Endothelial cell of umbilical vein (primary cell): ENCODE results near the gene WDR76. TPM values are rescaled to one million over a fixed set of nuclear protein-coding genes. Genes with fewer than 3 reads are reported as not detected.

ENCODE experiments used
- BruUV-seq: library from RNA; stranded (reverse); fragments of 400-500 nt; replicated peaks from 2 replicates; lab custom pipeline; 2021; lab: Mats Ljungman, UMichigan
- CTCF ChIA-PET: fragments of 300-600, 350-600 bp; sonication (Branson Sonifier 250); formaldehyde crosslinking; loops from one replicate; lab custom pipeline; 2021; ENCODE audit warnings: antibody characterized with exemption, inconsistent platforms; lab: Charles Lee
- POLR2A ChIA-PET: fragments of 300-600, 350-600 bp; sonication (Branson Sonifier 250); formaldehyde crosslinking; loops from one replicate; lab custom pipeline; 2021; ENCODE audit warnings: antibody characterized with exemption, inconsistent platforms; lab: Charles Lee
- DNase-seq: peaks from one replicate; pipeline ENCODE4 v3.0.0-alpha.2; 2011; ENCODE audit warnings: low read depth, low spot score
- FAIRE-seq: peaks from 2 replicates; lab custom pipeline; 2011; peaks lifted over from hg19 to GRCh38; lab: Jason Lieb, UNC
- H2AFZ ChIP-seq: 2 replicates; pipeline ENCODE4 v1.6.0; 2012; ENCODE audit warnings: low read depth, low read length, control low read depth, inconsistent platforms
- H3K27ac ChIP-seq: 2 replicates; pipeline ENCODE4 v1.5.1; 2011; ENCODE audit warnings: low read depth, mild to moderate bottlenecking, control low read depth, low read length, moderate library complexity; ENCODE audit not compliant: insufficient read depth
- H3K27me3 ChIP-seq, 2 experiments: 2 replicates each; pipeline versions ENCODE4 v1.6.0 to v1.6.1; 2011; ENCODE audit warnings: low read length in 2 of 2, mixed read lengths in 1 of 2; ENCODE audit not compliant: control insufficient read depth in 2 of 2, insufficient read depth in 2 of 2
- H3K36me3 ChIP-seq, 2 experiments: 2 replicates in 1 of 2; 3 replicates in 1 of 2; pipeline ENCODE4 v1.5.1; 2011; ENCODE audit warnings: low read length in 2 of 2, mild to moderate bottlenecking in 1 of 2, moderate library complexity in 1 of 2; ENCODE audit not compliant: control insufficient read depth in 2 of 2, insufficient read depth in 2 of 2; ENCODE audit errors: extremely low read depth in 1 of 2
- H3K4me1 ChIP-seq: 3 replicates; pipeline ENCODE4 v1.5.1; 2011; ENCODE audit warnings: mild to moderate bottlenecking, low read length; ENCODE audit not compliant: control insufficient read depth, insufficient read depth; ENCODE audit errors: extremely low read depth
- H3K4me2 ChIP-seq: 2 replicates; pipeline ENCODE4 v1.6.1; 2011; ENCODE audit warnings: low read length, control low read depth, mixed read lengths; ENCODE audit not compliant: insufficient read depth
- H3K4me3 ChIP-seq, 3 experiments: fragments of 200-600 bp in 1 of 3; sonication (generic), shearing (Covaris generic) in 1 of 3; replicated peaks in 1 of 3; 2 replicates each; pipeline ENCODE4 v1.5.1; 2011 to 2016; ENCODE audit warnings: control low read depth in 3 of 3, low read length in 3 of 3, mild to moderate bottlenecking in 2 of 3, inconsistent platforms in 1 of 3, low read depth in 1 of 3, moderate library complexity in 1 of 3; ENCODE audit not compliant: insufficient read depth in 1 of 3
- H3K79me2 ChIP-seq: 2 replicates; pipeline ENCODE4 v1.6.0; 2012; ENCODE audit warnings: low read length, inconsistent platforms; ENCODE audit not compliant: control insufficient read depth, insufficient read depth
- H3K9ac ChIP-seq: replicated peaks from 2 replicates; pipeline ENCODE3; 2011; ENCODE audit warnings: low read length, control low read depth; ENCODE audit not compliant: insufficient read depth; ENCODE audit errors: extremely low read depth
- H3K9me1 ChIP-seq: replicated peaks from 3 replicates; pipeline ENCODE4 v1.6.0; 2011; ENCODE audit warnings: mild to moderate bottlenecking, low read length; ENCODE audit not compliant: control insufficient read depth, insufficient read depth; ENCODE audit errors: extremely low read depth
- H3K9me3 ChIP-seq: replicated peaks from 2 replicates; pipeline ENCODE4 v1.5.1; 2012; ENCODE audit warnings: low read length, inconsistent platforms; ENCODE audit not compliant: control insufficient read depth, insufficient read depth
- H4K20me1 ChIP-seq: replicated peaks from 2 replicates; pipeline ENCODE3; 2011; ENCODE audit warnings: mild to moderate bottlenecking, low read length; ENCODE audit not compliant: control insufficient read depth, insufficient read depth; ENCODE audit errors: extremely low read depth
- CTCF ChIP-seq, 2 donors: IDR thresholded peaks; 1 replicate in 1 of 2; 2 replicates in 1 of 2; pipeline ENCODE4 v1.5.1; 2011; ENCODE audit warnings: low read length in 2 of 2, mild to moderate bottlenecking in 2 of 2, moderate library complexity in 2 of 2, control low read depth in 1 of 2, inconsistent platforms in 1 of 2, low read depth in 1 of 2; ENCODE audit not compliant: insufficient read depth in 1 of 2; ENCODE audit errors: extremely low read depth in 1 of 2
- EZH2 ChIP-seq: IDR thresholded peaks from 2 replicates; pipeline ENCODE4 v1.6.1; 2012; ENCODE audit warnings: borderline replicate concordance, low read depth, mild to moderate bottlenecking, moderate library complexity, low read length, inconsistent platforms; ENCODE audit not compliant: severe bottlenecking
- FOS ChIP-seq: IDR thresholded peaks from 2 replicates; pipeline ENCODE4 v1.6.1; 2011; ENCODE audit warnings: mild to moderate bottlenecking, low read length, moderate library complexity, borderline replicate concordance; ENCODE audit not compliant: insufficient read depth
- GATA2 ChIP-seq: IDR thresholded peaks from 2 replicates; pipeline ENCODE4 v1.7.0; 2011; ENCODE audit warnings: low read depth, mild to moderate bottlenecking, moderate library complexity, mixed read lengths, low read length; ENCODE audit not compliant: insufficient read length, insufficient read depth
- JUN ChIP-seq: IDR thresholded peaks from 2 replicates; pipeline ENCODE4 v1.6.1; 2011; ENCODE audit warnings: borderline replicate concordance, low read depth; ENCODE audit not compliant: insufficient read length, insufficient read depth
- MYC ChIP-seq: IDR thresholded peaks from one replicate; pipeline ENCODE4 v1.6.1; 2011; ENCODE audit warnings: mild to moderate bottlenecking, low read depth, low read length
- POLR2A ChIP-seq: IDR thresholded peaks from 2 replicates; pipeline ENCODE4 v1.6.1; 2012; ENCODE audit warnings: low read depth, mild to moderate bottlenecking, control low read depth, low read length
- POLR2AphosphoS5 ChIP-seq: IDR thresholded peaks from 2 replicates; pipeline ENCODE4 v1.6.1; 2012; ENCODE audit warnings: low read depth, mild to moderate bottlenecking, control low read depth, low read length, moderate library complexity; ENCODE audit not compliant: insufficient read depth
- dilution Hi-C: fragments of 300-500 bp; cut with MboI; formaldehyde crosslinking; loops from one replicate; pipeline ENCODE4 v1.15.0; 2019; ENCODE audit warnings: low sequenced_read_pairs; ENCODE audit not compliant: extremely low pct_ligation_motif_present
- intact Hi-C: fragments of 100-400 bp; cut with micrococcal nuclease; formaldehyde crosslinking; loops from one replicate; pipeline ENCODE4 v1.10.0; 2022
- microRNA counts: library from miRNA; unstranded; fragments of <30 nt; microRNA quantifications from one replicate; lab custom pipeline; 2016
- microRNA-seq: library from miRNA; unstranded; fragments of <30 nt; microRNA quantifications from one replicate; pipeline ENCODE4 v1.2.0, GENCODE V29; 2021; ENCODE audit warnings: borderline number of aligned reads, borderline replicate concordance
- polyA plus RNA-seq, 4 experiments: library from polyadenylated mRNA; depleted of rRNA in 3 of 4; stranded (reverse) in 3 of 4; unstranded in 1 of 4; fragments of >200 nt; gene quantifications; 2 replicates each; pipeline versions ENCODE4 v1.2.1 to v1.2.3, GENCODE V29; 2011 to 2012; ENCODE audit warnings: missing spikeins in 1 of 4
- small RNA-seq: library from RNA; depleted of rRNA; stranded (forward); fragments of <200 nt; gene quantifications from one replicate; pipeline ENCODE3, GENCODE V24; 2012; ENCODE audit warnings: low replicate concordance, low read depth; ENCODE audit not compliant: insufficient read depth, insufficient read length
- total RNA-seq: library from RNA; stranded (reverse); gene quantifications from 2 replicates; pipeline ENCODE4 v1.2.3, GENCODE V29; 2021
- TF ChIP-seq, protein P1 (sequence below): IDR thresholded peaks from 2 replicates; pipeline ENCODE4 v1.6.1; 2011; ENCODE audit not compliant: insufficient read depth, insufficient read length

Gene WDR76
- total and polyA plus RNA-seq, 2 donors (not counting 3 experiments of a cell fraction or from before 2014, with no cell fraction given) = 3.1 to 25.2 TPM

DNA sequence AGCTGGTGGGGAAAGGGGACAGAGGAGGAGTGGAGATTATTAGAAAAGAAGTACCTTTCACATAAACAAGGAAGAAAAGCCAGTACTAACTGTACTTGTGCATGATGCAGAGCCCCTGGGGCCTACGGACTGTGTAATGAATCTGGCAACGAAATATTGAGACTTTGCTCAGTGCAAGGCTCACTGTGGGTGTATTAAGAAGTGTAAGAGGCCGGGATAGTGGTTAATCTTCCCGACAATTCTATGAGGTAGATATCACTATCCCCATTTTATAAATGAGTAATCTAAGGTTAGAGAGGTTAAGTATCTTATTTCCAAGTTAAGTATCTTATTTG is 89.5 kb downstream of the WDR76 start:
- no peaks in the 10 kb centered on the region for H3K9me3 ChIP-seq
- FAIRE-seq (no peak), DNase-seq (no peak)
- no peaks in the 10 kb centered on the region for H3K27me3 ChIP-seq
- no peaks in the 10 kb centered on the region for H3K79me2 ChIP-seq
- intact Hi-C loops (loop anchor here (10.0 kb wide), 1 partner anchor 279 kb away; the partner anchor contains the start of gene FRMD5), dilution Hi-C loops (no loop called here)
- no peaks in the 10 kb centered on the region for H4K20me1 ChIP-seq
- no peak overlapping the region for H3K4me3 ChIP-seq
- no peak overlapping the region for H3K27ac ChIP-seq
- H3K9me1 ChIP-seq = no peaks in the 10 kb centered on the region
- H3K4me2 ChIP-seq = no peak overlapping the region
- H2AFZ ChIP-seq = no peak overlapping the region
- H3K36me3 ChIP-seq = peaks cover 0 to 5% of the 10 kb centered on the region in 2 experiments
- TF ChIP-seq, protein P1, sequence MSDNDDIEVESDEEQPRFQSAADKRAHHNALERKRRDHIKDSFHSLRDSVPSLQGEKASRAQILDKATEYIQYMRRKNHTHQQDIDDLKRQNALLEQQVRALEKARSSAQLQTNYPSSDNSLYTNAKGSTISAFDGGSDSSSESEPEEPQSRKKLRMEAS = no peak
- TF ChIP-seq MYC (no peak), POLR2A (no peak), FOS (no peak), GATA2 (no peak), JUN (no peak), CTCF (IDR thresholded peaks at IDR 0.05; ENCODE audit: extremely low read depth in 1 of 2, insufficient read depth in 1 of 2, low read depth in 1 of 2, low read length in 2 of 2) (no peak), POLR2AphosphoS5 (no peak), EZH2 (no peak)
- ChIA-PET POLR2A (interaction anchor here (0.6 kb wide), 1 partner anchor 19 kb away, joined by 4 read pairs; no protein-coding TSS in a partner anchor), CTCF (interaction anchor here (1.4 to 2.4 kb wide), 4 partner anchors 12 to 150 kb away, joined by 3 to 9 read pairs (median 4); no protein-coding TSS in a partner anchor)
- no peak overlapping the region for H3K9ac ChIP-seq
- BruUV-seq = no TSS peak
- H3K4me1 ChIP-seq = peaks cover 30% of the 10 kb centered on the region

MicroRNA genes within 50 kb of the gene (microRNA counts, 767-probe panel; counts per million panel counts)
- 723 counts per million, percentile 96 among the panel's probes with 10 or more counts for microRNA hsa-miR-1282 (lab: Ali Mortazavi, UCI)

Small RNA genes lying within 50 kb of the gene (microRNA-seq; reads per million reads assigned to microRNA genes)
- gene MIR1282 = not detected

Small RNA genes lying within 50 kb of the gene (small RNA-seq; reads per million reads assigned to genes)
- gene MIR1282 (not detected), gene RF00019 (not detected)

Other genes with a start within 250 kb of the WDR76 start
- gene PPIP5K1, start 236.8 kb upstream of the WDR76 start, total RNA-seq = 35.3 and 43.4 TPM in 2 replicates
- 22.2 and 28.7 TPM in 2 replicates for gene PPIP5K1, start 236.8 kb upstream of the WDR76 start, polyA plus RNA-seq
- gene CKMT1B, start 233.0 kb upstream of the WDR76 start, total RNA-seq = not detected in 2 replicates
- gene CKMT1B, start 233.0 kb upstream of the WDR76 start, polyA plus RNA-seq = not detected in 2 replicates
- gene STRC, start 208.2 kb upstream of the WDR76 start, total RNA-seq = 0.14 TPM in 1 of 2 replicates, not detected in the other
- gene STRC, start 208.2 kb upstream of the WDR76 start, polyA plus RNA-seq = 0.10 and 0.25 TPM in 2 replicates
- gene CATSPER2, start 178.2 kb upstream of the WDR76 start, total RNA-seq = 3.8 and 6.1 TPM in 2 replicates
- 1.4 and 1.9 TPM in 2 replicates for gene CATSPER2, start 178.2 kb upstream of the WDR76 start, polyA plus RNA-seq
- not detected in 2 replicates for gene CKMT1A, start 133.1 kb upstream of the WDR76 start, total RNA-seq
- not detected in 2 replicates for gene CKMT1A, start 133.1 kb upstream of the WDR76 start, polyA plus RNA-seq
- 757 and 857 TPM in 2 replicates for gene PDIA3, start 80.6 kb upstream of the WDR76 start, total RNA-seq
- 115 and 140 TPM in 2 replicates for gene PDIA3, start 80.6 kb upstream of the WDR76 start, polyA plus RNA-seq
- 2.4 and 3.6 TPM in 2 replicates for gene ELL3, start 50.0 kb upstream of the WDR76 start, total RNA-seq
- 2.9 and 3.1 TPM in 2 replicates for gene ELL3, start 50.0 kb upstream of the WDR76 start, polyA plus RNA-seq
- 897 and 970 TPM in 2 replicates for gene SERF2, start 34.7 kb upstream of the WDR76 start, total RNA-seq
- gene SERF2, start 34.7 kb upstream of the WDR76 start, polyA plus RNA-seq = 1,481 and 1,573 TPM in 2 replicates
- 0.12 TPM in 1 of 2 replicates, not detected in the other for gene SERINC4, start 26.8 kb upstream of the WDR76 start, total RNA-seq
- 0.05 TPM in 1 of 2 replicates, not detected in the other for gene SERINC4, start 26.8 kb upstream of the WDR76 start, polyA plus RNA-seq
- 17.8 and 19.7 TPM in 2 replicates for gene HYPK, start 26.4 kb upstream of the WDR76 start, total RNA-seq
- gene HYPK, start 26.4 kb upstream of the WDR76 start, polyA plus RNA-seq = 3.6 and 5.2 TPM in 2 replicates
- gene MFAP1, start 2.3 kb upstream of the WDR76 start, total RNA-seq = 29.3 and 30.5 TPM in 2 replicates
- gene MFAP1, start 2.3 kb upstream of the WDR76 start, polyA plus RNA-seq = 11.5 and 12.9 TPM in 2 replicates